ENCODE results near the gene EIF4E3.

Gene EIF4E3

GRCh38 chr3:71689291-71689690 is 35.9 kb downstream of the EIF4E3 start:
- no peak for DNase-seq (ENCODE audit: low spot score)

- no peak for DNase-seq (ENCODE audit: low spot score)
Measured at GRCh38 chr3:71688121-71688520, 37.1 kb downstream of the EIF4E3 start.

- no peak for DNase-seq (ENCODE audit: low spot score)
Measured at GRCh38 chr3:71685686-71686085, 39.5 kb downstream of the EIF4E3 start.

- DNase-seq (ENCODE audit: low spot score): no peak
Measured at GRCh38 chr3:71684757-71685386, 40.3 kb downstream of the EIF4E3 start.

GRCh38 chr3:71684046-71684756 is 41.0 kb downstream of the EIF4E3 start:
- DNase-seq (ENCODE audit: low spot score): no peak

GRCh38 chr3:71681224-71681668 is 44.0 kb downstream of the EIF4E3 start:
- DNase-seq (ENCODE audit: low spot score): peak; percentile 71

GRCh38 chr3:71680603-71681002 is 44.6 kb downstream of the EIF4E3 start:
- no peak for DNase-seq (ENCODE audit: low spot score)

GRCh38 chr3:71676931-71677330 is 48.3 kb downstream of the EIF4E3 start:
- DNase-seq (ENCODE audit: low spot score): no peak

- DNase-seq (ENCODE audit: low spot score): no peak
Measured at GRCh38 chr3:71673486-71673885, 51.7 kb downstream of the EIF4E3 start.

GRCh38 chr3:71672807-71673206 is 52.4 kb downstream of the EIF4E3 start:
- DNase-seq (ENCODE audit: low spot score): no peak

GRCh38 chr3:71672340-71672739 is 52.9 kb downstream of the EIF4E3 start:
- no peak for DNase-seq (ENCODE audit: low spot score)

GRCh38 chr3:71671216-71671845 is 53.9 kb downstream of the EIF4E3 start:
- no peak for DNase-seq (ENCODE audit: low spot score)

GRCh38 chr3:71662568-71662967 is 62.6 kb downstream of the EIF4E3 start:
- no peak for DNase-seq (ENCODE audit: low spot score)

- DNase-seq (ENCODE audit: low spot score): no peak
Measured at GRCh38 chr3:71662056-71662455, 63.1 kb downstream of the EIF4E3 start.

- DNase-seq (ENCODE audit: low spot score): no peak
Measured at GRCh38 chr3:71659864-71660591, 65.2 kb downstream of the EIF4E3 start.

GRCh38 chr3:71657831-71658530 is 67.2 kb downstream of the EIF4E3 start:
- no peak for DNase-seq (ENCODE audit: low spot score)

- no peak for DNase-seq (ENCODE audit: low spot score)
Measured at GRCh38 chr3:71655061-71655460, 70.1 kb downstream of the EIF4E3 start.

- DNase-seq (ENCODE audit: low spot score): no peak
Measured at GRCh38 chr3:71653414-71653807, 71.8 kb downstream of the EIF4E3 start.

GRCh38 chr3:71652781-71653413 is 72.3 kb downstream of the EIF4E3 start:
- DNase-seq (ENCODE audit: low spot score): peak; percentile 59

GRCh38 chr3:71651625-71652024 is 73.6 kb downstream of the EIF4E3 start:
- no peak for DNase-seq (ENCODE audit: low spot score)

GRCh38 chr3:71650372-71650771 is 74.8 kb downstream of the EIF4E3 start:
- no peak for DNase-seq (ENCODE audit: low spot score)

- no peak for DNase-seq (ENCODE audit: low spot score)
Measured at GRCh38 chr3:71649757-71650156, 75.4 kb downstream of the EIF4E3 start.

All from D341Med (cell line).